B cell (primary cell): ENCODE data around the gene CCDC87.

Experiments used
- CTCF ChIP-seq: fragments of 200-600 bp; IDR thresholded peaks from one replicate; pipeline ENCODE4 v1.8.0; 2022; ENCODE audit warnings: antibody characterized with exemption, mild to moderate bottlenecking
- EZH2 ChIP-seq: IDR thresholded peaks from 2 replicates; pipeline ENCODE4 v1.6.1; 2012; ENCODE audit warnings: borderline replicate concordance, low read depth, mild to moderate bottlenecking, moderate library complexity, low read length; ENCODE audit not compliant: insufficient read depth, poor library complexity, severe bottlenecking

- TF ChIP-seq CTCF (no peak), EZH2 (no peak)
Observed at GRCh38 chr11:66586136-66586535, 6.7 kb downstream of the CCDC87 start.
